ENCODE measurements around the gene POLR2M. TPM values are rescaled to one million over a fixed set of nuclear protein-coding genes. Genes with fewer than 3 reads are reported as not detected.

POLR2M gene
- total RNA-seq, 2 experiments from 2014 or later: 76.1 to 87.2 TPM

GRCh38 chr15:57720867-57721266, 14.4 kb downstream of the POLR2M start:
- no peak for ATAC-seq
- CTCF ChIA-PET: interaction anchor here (1.1 to 3.3 kb wide), 4 partner anchors 12 to 161 kb away, joined by 3 to 20 read pairs (median 6); partner anchors contain the start of gene POLR2M
- intact Hi-C loops (cut with DNase I, micrococcal nuclease): no loop called here
- H3K27ac Mint-ChIP-seq: no peak overlapping the region
- no peak overlapping the region for H3K4me3 Mint-ChIP-seq
- no peaks in the 10 kb centered on the region for H3K27me3 Mint-ChIP-seq
- H3K9me3 Mint-ChIP-seq (ENCODE audit: low read depth): peaks cover 6% of the 10 kb centered on the region
- POLR2A ChIA-PET: interaction anchor here (1.3 kb wide), 1 partner anchor 9 kb away, joined by 4 read pairs; no protein-coding TSS in a partner anchor
- no peak for DNase-seq
- peaks cover 2% of the 10 kb centered on the region for H3K4me1 Mint-ChIP-seq
- peaks cover 47% of the 10 kb centered on the region for H3K36me3 Mint-ChIP-seq (ENCODE audit: low read depth)

- Mint-ChIP-seq H3K36me3 (ENCODE audit: low read depth) (peaks cover 18% of the 10 kb centered on the region), H3K4me1 (no peaks in the 10 kb centered on the region), H3K4me3 (no peak overlapping the region), H3K27ac (no peak overlapping the region), H3K27me3 (no peaks in the 10 kb centered on the region), H3K9me3 (ENCODE audit: low read depth) (peaks cover 3% of the 10 kb centered on the region)
- ChIA-PET CTCF (interaction anchor here (1.1 kb wide), 1 partner anchor 134 kb away, joined by 3 read pairs; no protein-coding TSS in a partner anchor), POLR2A (no interaction called here)
- intact Hi-C loops (cut with DNase I, micrococcal nuclease): no loop called here
- DNase-seq (no peak), ATAC-seq (no peak)
These were observed 19.9 kb downstream of the POLR2M start for GRCh38 chr15:57726411-57726810.

GRCh38 chr15:57727031-57727430, 20.5 kb downstream of the POLR2M start:
- ATAC-seq (no peak), DNase-seq (no peak)
- Mint-ChIP-seq H3K9me3 (ENCODE audit: low read depth) (peaks cover 3% of the 10 kb centered on the region), H3K27ac (no peak overlapping the region), H3K27me3 (no peaks in the 10 kb centered on the region), H3K4me3 (no peak overlapping the region), H3K4me1 (no peaks in the 10 kb centered on the region), H3K36me3 (ENCODE audit: low read depth) (peaks cover 18% of the 10 kb centered on the region)
- ChIA-PET POLR2A (no interaction called here), CTCF (no interaction called here)
- intact Hi-C loops (cut with DNase I, micrococcal nuclease): no loop called here

GRCh38 chr15:57728436-57728835, 21.9 kb downstream of the POLR2M start:
- Mint-ChIP-seq H3K9me3 (ENCODE audit: low read depth) (peaks cover 3% of the 10 kb centered on the region), H3K27me3 (no peaks in the 10 kb centered on the region), H3K4me1 (peaks cover 6% of the 10 kb centered on the region), H3K4me3 (no peak overlapping the region), H3K36me3 (ENCODE audit: low read depth) (peaks cover 9% of the 10 kb centered on the region), H3K27ac (no peak overlapping the region)
- POLR2A ChIA-PET: no interaction called here
- intact Hi-C loops (cut with DNase I, micrococcal nuclease): no loop called here
- CTCF ChIA-PET: interaction anchor here (0.5 to 1.0 kb wide), 3 partner anchors 10 to 773 kb away, joined by 3 read pairs; no protein-coding TSS in a partner anchor
- ATAC-seq (no peak), DNase-seq (no peak)

- DNase-seq: no peak
- Mint-ChIP-seq H3K27ac (no peak overlapping the region), H3K36me3 (ENCODE audit: low read depth) (no peaks in the 10 kb centered on the region), H3K4me3 (no peak overlapping the region), H3K9me3 (ENCODE audit: low read depth) (no peaks in the 10 kb centered on the region), H3K27me3 (no peaks in the 10 kb centered on the region), H3K4me1 (peaks cover 6% of the 10 kb centered on the region)
- ChIA-PET POLR2A (no interaction called here), CTCF (interaction anchor here (0.5 to 4.6 kb wide), 9 partner anchors 18 to 733 kb away, joined by 3 to 36 read pairs (median 3); no protein-coding TSS in a partner anchor)
- ATAC-seq: no peak
- intact Hi-C loops (cut with DNase I, micrococcal nuclease): no loop called here
These were observed 24.4 kb downstream of the POLR2M start for GRCh38 chr15:57730876-57731275.

- Mint-ChIP-seq H3K4me3 (no peak overlapping the region), H3K27ac (no peak overlapping the region), H3K4me1 (peaks cover 6% of the 10 kb centered on the region), H3K36me3 (ENCODE audit: low read depth) (no peaks in the 10 kb centered on the region), H3K27me3 (no peaks in the 10 kb centered on the region), H3K9me3 (ENCODE audit: low read depth) (no peaks in the 10 kb centered on the region)
- no peak for ATAC-seq
- CTCF ChIA-PET: interaction anchor here (0.6 to 4.6 kb wide), 19 partner anchors 8 to 927 kb away, joined by 3 to 36 read pairs (median 4); no protein-coding TSS in a partner anchor
- DNase-seq: no peak
- intact Hi-C loops (cut with DNase I, micrococcal nuclease): loop anchor here (1.0 to 2.0 kb wide), 3 partner anchors 129 to 339 kb away; no protein-coding TSS in a partner anchor
- POLR2A ChIA-PET: no interaction called here
These were observed 25.1 kb downstream of the POLR2M start for GRCh38 chr15:57731530-57732103.

- Mint-ChIP-seq H3K36me3 (ENCODE audit: low read depth) (no peaks in the 10 kb centered on the region), H3K4me1 (peaks cover 9% of the 10 kb centered on the region), H3K27ac (no peak overlapping the region), H3K4me3 (no peak overlapping the region), H3K9me3 (ENCODE audit: low read depth) (no peaks in the 10 kb centered on the region), H3K27me3 (no peaks in the 10 kb centered on the region)
- intact Hi-C loops (cut with DNase I, micrococcal nuclease): loop anchor here (1.0 to 2.0 kb wide), 3 partner anchors 128 to 338 kb away; no protein-coding TSS in a partner anchor
- ChIA-PET CTCF (interaction anchor here (0.6 to 4.6 kb wide), 28 partner anchors 9 to 657 kb away, joined by 3 to 36 read pairs (median 4); partner anchors contain the start of gene POLR2M), POLR2A (no interaction called here)
- DNase-seq (peak; percentile 69), ATAC-seq (peak; percentile 36)
These were observed 26.2 kb downstream of the POLR2M start for GRCh38 chr15:57732526-57733331.

- no peaks in the 10 kb centered on the region for H3K27me3 Mint-ChIP-seq
- peaks cover 9% of the 10 kb centered on the region for H3K4me1 Mint-ChIP-seq
- ATAC-seq (no peak), DNase-seq (no peak)
- no peak overlapping the region for H3K27ac Mint-ChIP-seq
- intact Hi-C loops (cut with DNase I, micrococcal nuclease): no loop called here
- no peak overlapping the region for H3K4me3 Mint-ChIP-seq
- no peaks in the 10 kb centered on the region for H3K9me3 Mint-ChIP-seq (ENCODE audit: low read depth)
- ChIA-PET CTCF (interaction anchor here (0.8 to 4.6 kb wide), 4 partner anchors 9 to 342 kb away, joined by 3 to 36 read pairs (median 4); no protein-coding TSS in a partner anchor), POLR2A (no interaction called here)
- H3K36me3 Mint-ChIP-seq (ENCODE audit: low read depth): no peaks in the 10 kb centered on the region
These were observed 28.3 kb downstream of the POLR2M start for GRCh38 chr15:57734860-57735259.

GRCh38 chr15:57735431-57735830, 28.9 kb downstream of the POLR2M start:
- no peaks in the 10 kb centered on the region for H3K9me3 Mint-ChIP-seq (ENCODE audit: low read depth)
- peaks cover 9% of the 10 kb centered on the region for H3K4me1 Mint-ChIP-seq
- H3K4me3 Mint-ChIP-seq: no peak overlapping the region
- intact Hi-C loops (cut with DNase I, micrococcal nuclease): no loop called here
- DNase-seq: no peak
- CTCF ChIA-PET: interaction anchor here (0.8 to 4.6 kb wide), 4 partner anchors 9 to 342 kb away, joined by 3 to 36 read pairs (median 4); no protein-coding TSS in a partner anchor
- no peaks in the 10 kb centered on the region for H3K36me3 Mint-ChIP-seq (ENCODE audit: low read depth)
- ATAC-seq: no peak
- POLR2A ChIA-PET: no interaction called here
- H3K27me3 Mint-ChIP-seq: no peaks in the 10 kb centered on the region
- no peak overlapping the region for H3K27ac Mint-ChIP-seq

GRCh38 chr15:57735891-57736290, 29.4 kb downstream of the POLR2M start:
- ATAC-seq (no peak), DNase-seq (no peak)
- no peaks in the 10 kb centered on the region for H3K27me3 Mint-ChIP-seq
- H3K27ac Mint-ChIP-seq: no peak overlapping the region
- no peaks in the 10 kb centered on the region for H3K36me3 Mint-ChIP-seq (ENCODE audit: low read depth)
- no peaks in the 10 kb centered on the region for H3K9me3 Mint-ChIP-seq (ENCODE audit: low read depth)
- intact Hi-C loops (cut with DNase I, micrococcal nuclease): no loop called here
- H3K4me3 Mint-ChIP-seq: no peak overlapping the region
- POLR2A ChIA-PET: no interaction called here
- CTCF ChIA-PET: interaction anchor here (0.8 to 1.9 kb wide), 2 partner anchors 8 to 14 kb away, joined by 3 to 5 read pairs; no protein-coding TSS in a partner anchor
- peaks cover 9% of the 10 kb centered on the region for H3K4me1 Mint-ChIP-seq

- Mint-ChIP-seq H3K27ac (no peak overlapping the region), H3K27me3 (no peaks in the 10 kb centered on the region), H3K4me1 (peaks cover 9% of the 10 kb centered on the region), H3K9me3 (ENCODE audit: low read depth) (no peaks in the 10 kb centered on the region), H3K4me3 (no peak overlapping the region), H3K36me3 (ENCODE audit: low read depth) (no peaks in the 10 kb centered on the region)
- intact Hi-C loops (cut with DNase I, micrococcal nuclease): no loop called here
- ATAC-seq (no peak), DNase-seq (no peak)
- ChIA-PET CTCF (interaction anchor here (1.3 to 1.9 kb wide), 2 partner anchors 13 to 125 kb away, joined by 5 read pairs; no protein-coding TSS in a partner anchor), POLR2A (no interaction called here)
These were observed 30.1 kb downstream of the POLR2M start for GRCh38 chr15:57736591-57736990.
